ENCODE measurements around the gene PTAFR.

DNA sequence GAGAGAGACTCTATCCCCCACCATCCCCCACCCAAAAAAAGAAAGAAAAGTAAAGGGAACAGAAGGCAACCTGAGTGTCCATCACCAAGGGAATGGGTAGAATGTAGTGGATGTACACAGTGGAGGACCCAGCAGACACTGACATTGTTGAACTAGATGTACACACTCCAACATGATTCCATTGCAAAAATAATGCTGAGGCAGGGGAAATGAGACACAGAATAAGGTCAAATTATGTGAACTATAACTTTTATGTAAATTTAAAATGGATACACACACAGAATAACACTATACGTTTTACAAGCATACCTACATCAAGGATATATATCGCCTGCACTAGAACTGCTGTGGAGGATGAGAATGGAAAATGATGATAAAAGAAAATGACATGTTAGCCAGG is 34.8 kb downstream of the PTAFR start:
- TF ChIP-seq, protein P1, sequence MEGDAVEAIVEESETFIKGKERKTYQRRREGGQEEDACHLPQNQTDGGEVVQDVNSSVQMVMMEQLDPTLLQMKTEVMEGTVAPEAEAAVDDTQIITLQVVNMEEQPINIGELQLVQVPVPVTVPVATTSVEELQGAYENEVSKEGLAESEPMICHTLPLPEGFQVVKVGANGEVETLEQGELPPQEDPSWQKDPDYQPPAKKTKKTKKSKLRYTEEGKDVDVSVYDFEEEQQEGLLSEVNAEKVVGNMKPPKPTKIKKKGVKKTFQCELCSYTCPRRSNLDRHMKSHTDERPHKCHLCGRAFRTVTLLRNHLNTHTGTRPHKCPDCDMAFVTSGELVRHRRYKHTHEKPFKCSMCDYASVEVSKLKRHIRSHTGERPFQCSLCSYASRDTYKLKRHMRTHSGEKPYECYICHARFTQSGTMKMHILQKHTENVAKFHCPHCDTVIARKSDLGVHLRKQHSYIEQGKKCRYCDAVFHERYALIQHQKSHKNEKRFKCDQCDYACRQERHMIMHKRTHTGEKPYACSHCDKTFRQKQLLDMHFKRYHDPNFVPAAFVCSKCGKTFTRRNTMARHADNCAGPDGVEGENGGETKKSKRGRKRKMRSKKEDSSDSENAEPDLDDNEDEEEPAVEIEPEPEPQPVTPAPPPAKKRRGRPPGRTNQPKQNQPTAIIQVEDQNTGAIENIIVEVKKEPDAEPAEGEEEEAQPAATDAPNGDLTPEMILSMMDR (IDR thresholded peaks at IDR 0.05; ENCODE audit: insufficient read depth, low read length) = no peak
- TF ChIP-seq GABPA (IDR thresholded peaks at IDR 0.05; ENCODE audit: low read depth) = no peak
